ENCODE data around the gene XRCC4.

GRCh38 chr5:83058726-83059125 lies 18.6 kb upstream of the XRCC4 start:
- TF ChIP-seq CTCF (IDR thresholded peaks at IDR 0.05): no peak
- TF ChIP-seq POLR2A (IDR thresholded peaks at IDR 0.05): no peak

Measured in adrenal gland (tissue), 5 donors.